ENCODE measurements around the gene OCIAD1.

The OCIAD1 gene

DNA sequence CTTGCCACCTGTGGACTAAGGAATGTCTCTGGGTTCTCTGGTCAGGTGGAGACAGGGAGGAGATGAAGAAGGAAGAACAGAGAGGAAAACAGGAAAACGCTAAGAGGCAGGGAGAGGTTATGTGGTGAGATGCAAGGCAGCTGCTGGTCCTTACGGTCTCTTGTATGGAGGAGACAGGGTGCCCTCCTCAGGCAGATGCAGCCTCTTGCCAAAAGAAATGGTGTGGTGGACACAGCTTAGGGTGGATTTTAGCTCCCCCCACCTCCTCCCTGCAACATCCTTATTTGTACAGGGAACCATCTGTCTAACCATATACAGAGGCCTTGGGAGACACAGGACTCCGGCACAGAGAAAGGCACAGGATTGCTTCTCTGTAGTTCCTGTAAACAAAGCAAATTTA is 66.0 kb downstream of the OCIAD1 start:
- H3K36me3 ChIP-seq (ENCODE audit: control insufficient read depth, insufficient read depth, low read length): peaks cover 86% of the 10 kb centered on the region
- H3K4me1 ChIP-seq (ENCODE audit: control insufficient read depth, insufficient read depth, low read length): no peaks in the 10 kb centered on the region

DNA sequence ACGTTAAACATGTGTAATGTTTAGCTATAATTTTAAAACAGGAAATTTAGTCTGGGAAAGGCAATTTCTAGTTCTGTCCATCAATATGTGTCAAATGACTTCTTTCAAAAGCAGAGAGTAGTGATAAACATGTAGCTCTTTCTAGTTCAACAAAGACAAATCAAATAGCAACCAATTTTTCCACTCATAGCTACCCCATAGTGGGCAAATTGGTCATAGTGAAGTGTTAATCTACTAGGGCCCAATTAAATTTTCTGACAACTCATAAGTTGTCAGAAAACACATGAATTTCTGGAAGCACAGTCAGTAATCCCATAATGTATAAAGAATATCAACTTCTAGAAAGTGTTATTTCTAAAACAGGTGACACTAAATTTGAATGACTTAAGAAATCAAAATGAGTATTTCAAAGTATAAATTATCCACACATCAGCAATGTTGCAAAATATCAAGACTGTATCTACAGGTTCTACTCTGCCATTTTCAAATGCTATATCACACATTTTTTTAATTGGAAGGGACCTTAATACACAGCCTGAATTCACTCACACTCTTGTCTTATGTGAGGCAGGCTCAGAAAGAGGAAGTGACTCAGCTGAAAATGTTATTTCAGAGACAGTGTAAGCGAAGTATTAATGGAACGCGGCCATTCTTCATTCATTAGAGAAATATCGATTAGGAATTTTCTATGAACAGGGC is 68.0 kb downstream of the OCIAD1 start:
- Histone ChIP-seq H3K9me3 (ENCODE audit: control insufficient read depth, insufficient read depth, low read depth, low read length) (no peaks in the 10 kb centered on the region), H3K36me3 (ENCODE audit: control insufficient read depth, insufficient read depth, low read length) (peaks cover 86% of the 10 kb centered on the region), H3K4me3 (ENCODE audit: low read depth, low read length) (no peak overlapping the region), H3K27ac (ENCODE audit: low read depth, low read length) (no peak overlapping the region), H3K4me1 (ENCODE audit: control insufficient read depth, insufficient read depth, low read length) (no peaks in the 10 kb centered on the region), H3K9ac (ENCODE audit: low read length) (no peak overlapping the region), H3K27me3 (ENCODE audit: control insufficient read depth, insufficient read depth, low read length) (no peaks in the 10 kb centered on the region)

More for the DNA sequence above, 66.0 kb downstream of the OCIAD1 start:
- no peaks in the 10 kb centered on the region for H3K9me3 ChIP-seq (ENCODE audit: control insufficient read depth, insufficient read depth, low read depth, low read length)
- no peaks in the 10 kb centered on the region for H3K27me3 ChIP-seq (ENCODE audit: control insufficient read depth, insufficient read depth, low read length)
- no peak overlapping the region for H3K9ac ChIP-seq (ENCODE audit: low read length)
- no peak overlapping the region for H3K4me3 ChIP-seq (ENCODE audit: low read depth, low read length)
- no peak overlapping the region for H3K27ac ChIP-seq (ENCODE audit: low read depth, low read length)

DNA sequence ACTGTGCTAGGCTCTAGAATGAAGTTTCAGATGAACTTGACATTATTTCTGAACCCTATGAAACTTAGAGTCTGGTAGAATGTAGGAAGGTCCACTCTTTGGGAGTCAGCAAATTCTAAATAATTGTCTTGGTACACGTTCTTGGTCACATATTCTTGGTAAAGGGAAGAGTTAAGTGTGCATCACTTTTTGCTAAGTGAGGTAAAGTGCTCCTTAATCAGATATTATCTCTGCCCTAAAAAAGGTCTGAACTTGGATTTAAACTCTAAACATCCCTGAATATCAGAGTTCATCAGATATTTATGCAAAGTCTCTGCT is 68.5 kb downstream of the OCIAD1 start:
- Histone ChIP-seq H3K27me3 (ENCODE audit: control insufficient read depth, insufficient read depth, low read length) (no peaks in the 10 kb centered on the region), H3K36me3 (ENCODE audit: control insufficient read depth, insufficient read depth, low read length) (peaks cover 87% of the 10 kb centered on the region), H3K4me1 (ENCODE audit: control insufficient read depth, insufficient read depth, low read length) (no peaks in the 10 kb centered on the region), H3K9ac (ENCODE audit: low read length) (no peak overlapping the region), H3K27ac (ENCODE audit: low read depth, low read length) (no peak overlapping the region), H3K4me3 (ENCODE audit: low read depth, low read length) (no peak overlapping the region), H3K9me3 (ENCODE audit: control insufficient read depth, insufficient read depth, low read depth, low read length) (no peaks in the 10 kb centered on the region)

DNA sequence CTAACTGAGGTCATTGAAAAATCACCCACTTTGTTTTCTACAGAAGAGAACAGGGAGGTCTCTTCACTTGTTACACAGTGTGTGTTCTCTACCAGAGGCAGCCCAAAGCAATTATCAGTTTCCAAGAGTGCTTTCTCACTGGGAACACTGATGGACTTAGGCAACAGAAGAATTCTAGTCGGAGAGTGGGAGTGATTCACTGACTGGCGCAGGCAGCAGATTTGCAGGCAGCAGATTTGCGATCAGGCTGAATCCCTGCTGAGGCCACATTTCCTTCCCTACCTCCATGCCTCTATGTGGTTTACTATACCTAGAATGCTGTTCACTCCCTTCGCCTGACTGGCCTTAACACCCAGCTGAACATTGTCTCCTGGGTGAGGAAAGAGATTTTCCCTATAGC is 69.1 kb downstream of the OCIAD1 start:
- no peaks in the 10 kb centered on the region for H3K4me1 ChIP-seq (ENCODE audit: control insufficient read depth, insufficient read depth, low read length)
- no peak overlapping the region for H3K27ac ChIP-seq (ENCODE audit: low read depth, low read length)
- H3K9ac ChIP-seq (ENCODE audit: low read length): no peak overlapping the region
- H3K9me3 ChIP-seq (ENCODE audit: control insufficient read depth, insufficient read depth, low read depth, low read length): no peaks in the 10 kb centered on the region
- H3K36me3 ChIP-seq (ENCODE audit: control insufficient read depth, insufficient read depth, low read length): peaks cover 85% of the 10 kb centered on the region
- H3K27me3 ChIP-seq (ENCODE audit: control insufficient read depth, insufficient read depth, low read length): no peaks in the 10 kb centered on the region
- H3K4me3 ChIP-seq (ENCODE audit: low read depth, low read length): no peak overlapping the region

GRCh38 chr4:48901196-48901595 is 70.3 kb downstream of the OCIAD1 start:
- Histone ChIP-seq H3K9me3 (ENCODE audit: control insufficient read depth, insufficient read depth, low read depth, low read length) (no peaks in the 10 kb centered on the region), H3K36me3 (ENCODE audit: control insufficient read depth, insufficient read depth, low read length) (peaks cover 75% of the 10 kb centered on the region)

GRCh38 chr4:48902266-48902665 is 71.4 kb downstream of the OCIAD1 start:
- peaks cover 14% of the 10 kb centered on the region for H3K4me1 ChIP-seq (ENCODE audit: control insufficient read depth, insufficient read depth, low read length)
- H3K9me3 ChIP-seq (ENCODE audit: control insufficient read depth, insufficient read depth, low read depth, low read length): no peaks in the 10 kb centered on the region
- H3K36me3 ChIP-seq (ENCODE audit: control insufficient read depth, insufficient read depth, low read length): peaks cover 65% of the 10 kb centered on the region
- no peak overlapping the region for H3K9ac ChIP-seq (ENCODE audit: low read length)
- H3K27ac ChIP-seq (ENCODE audit: low read depth, low read length): no peak overlapping the region
- H3K27me3 ChIP-seq (ENCODE audit: control insufficient read depth, insufficient read depth, low read length): no peaks in the 10 kb centered on the region
- H3K4me3 ChIP-seq (ENCODE audit: low read depth, low read length): no peak overlapping the region

More at GRCh38 chr4:48901196-48901595, 70.3 kb downstream of the OCIAD1 start:
- Histone ChIP-seq H3K4me3 (ENCODE audit: low read depth, low read length) (no peak overlapping the region), H3K9ac (ENCODE audit: low read length) (no peak overlapping the region), H3K27me3 (ENCODE audit: control insufficient read depth, insufficient read depth, low read length) (no peaks in the 10 kb centered on the region), H3K27ac (ENCODE audit: low read depth, low read length) (no peak overlapping the region), H3K4me1 (ENCODE audit: control insufficient read depth, insufficient read depth, low read length) (peaks cover 8% of the 10 kb centered on the region)

DNA sequence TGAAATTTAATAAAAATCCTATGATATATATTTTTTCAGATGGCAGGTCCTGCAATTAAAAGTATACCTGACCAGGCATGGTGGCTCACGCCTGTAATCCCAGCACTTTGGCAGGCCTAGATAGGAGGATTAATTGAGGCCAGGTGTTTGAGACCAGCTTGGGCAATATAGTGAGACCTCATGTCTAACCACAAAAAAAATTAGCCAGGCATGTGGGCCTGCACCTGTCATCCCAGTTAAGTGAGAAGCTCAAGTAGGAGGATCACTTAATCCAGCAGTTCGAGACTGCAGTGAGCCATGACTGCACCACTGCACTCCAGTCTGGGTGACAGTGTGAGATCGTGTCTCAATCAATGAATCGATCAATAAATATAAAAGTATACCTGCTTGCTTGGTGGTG is 73.2 kb downstream of the OCIAD1 start:
- H3K4me1 ChIP-seq (ENCODE audit: control insufficient read depth, insufficient read depth, low read length): peaks cover 14% of the 10 kb centered on the region
- H3K4me3 ChIP-seq (ENCODE audit: low read depth, low read length): no peak overlapping the region

DNA sequence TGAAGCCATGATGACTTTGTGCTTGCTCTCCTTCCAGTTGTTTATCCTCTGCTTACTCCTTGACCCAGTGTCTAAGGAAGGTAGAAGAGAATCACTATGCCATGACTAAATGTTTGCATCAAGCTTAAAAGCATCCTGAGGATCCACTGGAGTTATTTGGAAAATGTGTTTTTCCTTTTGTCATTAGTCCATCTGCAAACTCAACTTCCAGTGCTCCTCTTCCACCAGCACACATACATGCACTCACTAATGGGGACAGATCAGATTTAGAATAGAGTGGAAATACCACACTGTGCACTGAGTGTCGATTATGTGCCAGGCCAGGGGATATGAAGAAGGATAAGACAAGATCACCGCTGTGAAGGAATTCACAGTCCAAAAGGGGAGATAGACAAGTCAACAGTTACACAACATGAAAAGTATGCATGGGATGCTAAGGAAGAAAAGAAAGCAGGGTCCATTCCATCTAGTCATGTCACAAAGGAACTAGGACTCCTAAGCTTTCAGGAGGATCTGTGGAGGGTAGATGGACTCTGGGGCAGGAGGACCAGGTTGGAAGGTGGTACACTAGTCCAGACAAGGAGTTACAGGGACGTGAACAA is 73.8 kb downstream of the OCIAD1 start:
- no peak overlapping the region for H3K9ac ChIP-seq (ENCODE audit: low read length)
- no peak overlapping the region for H3K4me3 ChIP-seq (ENCODE audit: low read depth, low read length)
- H3K27me3 ChIP-seq (ENCODE audit: control insufficient read depth, insufficient read depth, low read length): no peaks in the 10 kb centered on the region
- no peak overlapping the region for H3K27ac ChIP-seq (ENCODE audit: low read depth, low read length)
- peaks cover 43% of the 10 kb centered on the region for H3K36me3 ChIP-seq (ENCODE audit: control insufficient read depth, insufficient read depth, low read length)
- peaks cover 16% of the 10 kb centered on the region for H3K4me1 ChIP-seq (ENCODE audit: control insufficient read depth, insufficient read depth, low read length)
- no peaks in the 10 kb centered on the region for H3K9me3 ChIP-seq (ENCODE audit: control insufficient read depth, insufficient read depth, low read depth, low read length)

More for the DNA sequence above, 73.2 kb downstream of the OCIAD1 start:
- no peak overlapping the region for H3K27ac ChIP-seq (ENCODE audit: low read depth, low read length)
- no peaks in the 10 kb centered on the region for H3K9me3 ChIP-seq (ENCODE audit: control insufficient read depth, insufficient read depth, low read depth, low read length)
- no peaks in the 10 kb centered on the region for H3K27me3 ChIP-seq (ENCODE audit: control insufficient read depth, insufficient read depth, low read length)
- peaks cover 48% of the 10 kb centered on the region for H3K36me3 ChIP-seq (ENCODE audit: control insufficient read depth, insufficient read depth, low read length)
- H3K9ac ChIP-seq (ENCODE audit: low read length): no peak overlapping the region

DNA sequence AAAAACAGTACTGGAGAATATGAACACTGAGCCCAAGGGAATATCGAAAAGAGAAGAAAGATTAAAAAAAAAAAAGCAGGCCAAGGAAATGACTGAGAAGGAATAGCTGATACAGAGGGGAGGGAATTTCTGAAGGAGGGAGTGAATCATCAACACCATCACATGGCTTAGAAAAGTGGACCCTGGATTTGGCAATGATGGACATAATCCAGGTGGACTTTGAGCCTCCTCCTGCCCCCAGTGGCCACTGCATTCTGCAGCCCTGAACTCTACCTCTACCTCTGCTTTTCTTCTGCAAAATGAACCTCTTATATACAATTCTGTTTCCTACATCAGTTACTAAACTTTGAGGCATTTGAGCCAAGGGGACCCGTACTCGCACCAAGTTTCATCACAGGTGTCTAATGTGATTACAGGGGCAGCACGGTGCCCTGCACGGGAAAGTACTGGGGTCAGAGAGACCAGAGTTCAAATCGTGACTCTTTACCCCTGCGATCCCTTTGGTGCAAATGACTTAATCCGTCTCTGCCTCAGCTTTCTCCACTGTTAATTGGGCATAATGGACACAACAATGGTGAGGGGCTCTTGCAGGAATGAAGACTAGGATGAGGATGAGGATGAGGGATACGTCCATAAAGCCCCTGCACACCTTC is 74.6 kb downstream of the OCIAD1 start:
- H3K4me1 ChIP-seq (ENCODE audit: control insufficient read depth, insufficient read depth, low read length): peaks cover 16% of the 10 kb centered on the region
- no peaks in the 10 kb centered on the region for H3K27me3 ChIP-seq (ENCODE audit: control insufficient read depth, insufficient read depth, low read length)
- peak overlapping the region; percentile 73 for H3K4me3 ChIP-seq (ENCODE audit: low read depth, low read length)
- H3K9me3 ChIP-seq (ENCODE audit: control insufficient read depth, insufficient read depth, low read depth, low read length): no peaks in the 10 kb centered on the region
- H3K9ac ChIP-seq (ENCODE audit: low read length): peak overlapping the region; percentile 66
- H3K36me3 ChIP-seq (ENCODE audit: control insufficient read depth, insufficient read depth, low read length): peaks cover 36% of the 10 kb centered on the region
- H3K27ac ChIP-seq (ENCODE audit: low read depth, low read length): no peak overlapping the region

DNA sequence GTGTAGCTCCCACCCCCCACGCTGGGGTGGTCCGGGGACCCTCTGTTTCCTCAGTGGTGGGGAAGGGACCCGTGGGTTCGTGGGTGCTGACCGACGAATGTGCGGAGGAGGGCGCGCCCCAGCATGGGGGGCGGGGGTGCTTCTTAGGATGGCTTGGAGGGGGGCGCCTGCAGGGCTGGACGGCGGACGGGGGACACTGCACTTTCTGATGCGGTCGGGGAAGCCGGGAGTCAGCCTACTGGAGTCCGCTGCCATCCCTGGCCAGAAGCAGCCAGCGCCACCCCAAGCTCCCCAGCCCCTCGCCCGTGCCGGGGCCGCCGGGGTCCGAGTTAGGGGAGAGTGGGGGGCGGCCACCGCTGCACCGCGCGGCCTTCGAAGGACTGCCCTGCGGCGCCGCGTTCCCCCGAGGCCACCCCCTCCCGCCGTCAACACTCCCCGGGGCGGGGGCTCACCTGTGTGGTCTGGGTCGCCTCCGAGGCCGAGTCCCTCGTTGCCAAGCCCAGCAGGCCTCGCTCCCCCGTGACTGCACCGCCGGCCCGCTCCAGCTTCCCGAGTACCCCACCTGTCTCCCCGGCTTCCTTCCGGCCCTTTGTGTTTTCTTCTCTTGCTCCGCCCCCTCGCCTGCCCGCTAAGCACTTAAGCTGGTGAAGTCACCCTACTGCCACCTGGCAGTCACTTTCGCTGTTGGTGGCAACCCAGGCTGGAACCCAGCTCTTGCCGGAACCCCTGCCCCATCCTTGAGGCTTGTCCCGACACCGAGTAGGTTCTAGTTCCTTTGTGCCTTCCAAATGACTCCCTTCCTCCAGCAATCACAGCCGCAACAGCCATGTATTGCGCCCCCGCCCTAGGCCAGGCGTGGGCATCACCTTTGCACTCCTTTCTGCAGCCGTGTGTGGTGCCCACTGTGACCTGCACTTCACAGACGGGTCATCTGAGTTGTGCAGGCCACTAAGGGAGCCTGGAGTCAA is 75.6 kb downstream of the OCIAD1 start, which contains the start of gene OCIAD2:
Gene OCIAD2 (minus strand): TSS at position 569 of the 968 bp plus-strand sequence. CDS start 2,225 bp downstream, outside the sequence.
- Histone ChIP-seq H3K36me3 (ENCODE audit: control insufficient read depth, insufficient read depth, low read length) (peaks cover 26% of the 10 kb centered on the region), H3K27ac (ENCODE audit: low read depth, low read length) (peak within 1 kb of the TSS; percentile 75), H3K9ac (ENCODE audit: low read length) (peak within 1 kb of the TSS; percentile 66), H3K4me1 (ENCODE audit: control insufficient read depth, insufficient read depth, low read length) (peaks cover 16% of the 10 kb centered on the region), H3K27me3 (ENCODE audit: control insufficient read depth, insufficient read depth, low read length) (no peaks in the 10 kb centered on the region), H3K9me3 (ENCODE audit: control insufficient read depth, insufficient read depth, low read depth, low read length) (no peaks in the 10 kb centered on the region), H3K4me3 (ENCODE audit: low read depth, low read length) (peak within 1 kb of the TSS; percentile 73)

Data from HUES6 (cell line).